Stimulated activated CD4-positive, alpha-beta T cell treated with anti-CD3 and anti-CD28 coated beads, Interleukin-2, amount 100 ng/mL, for 4 hours (primary cell): ENCODE data around the gene BHLHA15.
A peak's percentile ranks its signal among the peaks of the same experiment; 100 is the strongest.

Experiments used
- DNase-seq: peaks from one replicate; pipeline ENCODE4 v3.0.0-alpha.2; 2020; ENCODE audit warnings: low read depth

Gene BHLHA15

DNA sequence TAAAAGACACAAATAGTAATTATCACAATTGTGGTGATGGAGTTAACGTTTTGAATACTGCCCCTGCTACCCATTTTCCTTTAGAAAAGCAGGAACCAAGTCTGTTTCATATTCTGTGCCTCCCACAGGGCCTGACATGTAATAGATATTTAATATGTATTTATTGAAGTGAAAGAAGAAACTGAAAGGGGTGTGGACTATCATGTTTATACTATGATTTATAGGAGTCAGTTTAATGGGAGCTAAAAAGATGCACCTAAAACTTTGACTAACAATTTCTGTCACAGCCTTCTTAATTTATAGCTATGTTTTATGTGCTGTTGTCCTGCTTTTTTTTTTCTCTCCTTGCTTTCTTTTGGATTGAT is 24.1 kb upstream of the BHLHA15 start:
- DNase-seq, result no peak

DNA sequence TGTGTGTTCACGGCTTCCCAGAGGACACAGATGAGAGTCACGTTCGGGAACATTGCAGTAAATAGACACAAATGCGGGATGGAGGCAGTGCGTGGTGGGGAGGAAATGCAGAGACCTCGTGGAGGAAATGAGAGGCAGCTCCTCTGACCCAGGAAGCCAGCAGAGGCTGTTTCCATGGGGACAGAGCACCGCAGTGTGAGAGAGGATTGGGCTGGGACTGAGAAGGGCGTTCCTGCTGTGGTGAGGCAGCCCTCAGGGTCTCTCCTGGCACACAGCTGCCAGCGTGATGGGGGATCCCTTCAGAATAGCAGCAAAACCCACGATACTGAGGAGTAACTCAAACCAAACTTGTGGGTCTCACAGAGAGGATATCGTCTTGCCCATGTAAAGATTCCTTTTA is 21.7 kb upstream of the BHLHA15 start:
- no peak for DNase-seq

DNA sequence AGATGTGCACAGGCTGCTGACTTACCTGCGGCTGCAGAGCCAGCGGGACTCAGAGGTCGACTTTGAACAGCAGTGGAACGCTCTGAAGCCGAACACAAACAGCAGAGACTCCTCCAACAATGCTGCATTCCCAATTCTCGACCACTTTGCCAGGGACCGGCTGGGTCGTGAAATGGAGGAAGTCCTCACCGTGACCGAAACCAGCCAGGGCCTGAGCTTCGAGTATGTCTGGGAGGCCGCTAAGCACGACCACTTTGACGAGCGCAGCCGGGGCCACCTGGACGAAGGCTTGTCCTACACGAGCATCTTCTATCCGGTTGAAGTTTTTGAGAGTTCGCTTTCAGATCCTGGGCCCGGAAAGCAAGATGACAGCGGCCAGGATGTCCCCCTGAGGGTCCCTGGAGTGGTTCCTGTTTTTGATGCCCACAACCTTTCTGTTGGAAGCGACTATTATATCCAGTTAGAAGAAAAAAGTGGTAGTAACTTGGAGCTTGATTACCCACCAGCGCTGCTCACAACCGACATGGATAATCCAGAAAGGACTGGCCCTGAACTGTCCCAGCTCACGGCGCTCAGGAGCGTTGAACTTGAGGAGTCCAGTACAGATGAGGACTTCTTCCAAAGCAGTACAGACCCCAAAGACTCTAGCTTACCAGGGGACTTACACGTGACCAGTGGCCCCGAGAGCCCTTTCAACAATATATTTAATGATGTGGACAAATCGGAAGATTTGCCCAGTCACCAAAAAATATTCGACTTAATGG is 19.4 kb upstream of the BHLHA15 start:
- DNase-seq, result no peak

DNA sequence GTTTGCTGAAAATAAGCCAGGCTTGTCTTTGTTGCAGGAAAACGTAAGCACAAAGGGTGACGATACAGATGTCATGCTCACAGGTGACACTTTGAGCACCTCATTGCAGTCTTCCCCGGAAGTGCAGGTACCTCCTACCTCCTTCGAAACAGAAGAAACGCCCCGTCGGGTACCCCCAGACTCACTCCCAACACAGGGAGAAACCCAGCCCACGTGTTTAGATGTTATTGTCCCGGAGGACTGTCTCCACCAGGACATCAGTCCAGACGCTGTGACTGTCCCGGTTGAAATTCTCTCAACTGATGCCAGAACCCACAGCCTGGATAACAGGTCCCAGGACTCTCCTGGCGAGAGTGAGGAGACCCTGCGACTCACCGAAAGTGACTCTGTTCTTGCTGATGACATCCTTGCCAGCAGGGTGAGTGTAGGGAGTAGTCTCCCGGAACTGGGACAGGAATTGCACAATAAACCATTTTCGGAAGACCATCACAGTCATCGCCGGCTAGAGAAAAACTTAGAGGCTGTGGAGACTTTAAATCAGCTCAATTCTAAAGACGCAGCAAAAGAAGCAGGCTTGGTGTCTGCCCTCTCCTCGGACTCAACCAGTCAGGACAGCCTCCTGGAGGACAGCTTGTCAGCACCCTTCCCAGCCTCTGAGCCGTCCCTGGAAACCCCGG is 18.3 kb upstream of the BHLHA15 start:
- DNase-seq, result no peak

DNA sequence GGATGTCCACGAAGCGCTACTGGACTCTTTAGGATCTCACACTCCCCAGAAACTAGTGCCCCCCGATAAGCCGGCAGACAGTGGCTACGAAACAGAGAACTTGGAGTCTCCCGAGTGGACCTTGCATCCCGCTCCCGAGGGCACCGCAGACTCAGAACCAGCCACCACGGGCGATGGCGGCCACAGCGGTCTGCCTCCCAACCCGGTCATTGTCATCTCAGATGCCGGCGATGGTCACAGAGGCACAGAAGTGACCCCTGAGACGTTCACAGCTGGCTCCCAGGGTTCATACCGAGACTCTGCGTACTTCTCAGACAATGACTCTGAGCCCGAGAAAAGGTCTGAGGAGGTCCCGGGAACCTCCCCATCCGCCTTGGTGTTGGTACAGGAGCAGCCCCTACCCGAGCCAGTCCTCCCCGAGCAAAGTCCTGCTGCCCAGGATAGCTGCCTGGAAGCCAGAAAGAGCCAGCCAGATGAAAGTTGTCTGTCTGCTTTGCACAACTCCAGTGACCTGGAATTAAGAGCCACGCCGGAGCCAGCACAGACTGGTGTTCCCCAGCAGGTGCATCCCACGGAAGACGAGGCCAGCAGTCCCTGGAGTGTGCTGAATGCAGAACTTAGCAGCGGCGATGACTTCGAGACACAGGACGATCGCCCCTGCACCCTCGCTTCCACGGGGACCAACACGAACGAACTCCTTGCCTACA is 17.6 kb upstream of the BHLHA15 start:
- DNase-seq, result no peak

DNA sequence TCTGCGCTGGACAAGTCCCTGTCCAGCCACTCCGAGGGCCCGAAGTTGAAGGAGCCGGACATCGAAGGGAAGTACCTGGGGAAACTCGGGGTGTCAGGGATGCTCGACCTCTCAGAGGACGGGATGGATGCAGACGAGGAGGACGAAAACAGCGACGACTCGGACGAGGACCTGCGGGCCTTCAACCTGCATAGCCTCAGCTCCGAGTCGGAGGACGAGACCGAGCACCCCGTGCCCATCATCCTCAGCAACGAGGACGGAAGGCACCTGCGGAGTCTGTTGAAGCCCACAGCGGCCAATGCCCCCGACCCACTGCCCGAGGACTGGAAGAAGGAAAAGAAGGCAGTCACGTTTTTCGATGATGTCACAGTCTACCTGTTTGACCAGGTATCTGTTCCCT is 17.1 kb upstream of the BHLHA15 start:
- no peak for DNase-seq

DNA sequence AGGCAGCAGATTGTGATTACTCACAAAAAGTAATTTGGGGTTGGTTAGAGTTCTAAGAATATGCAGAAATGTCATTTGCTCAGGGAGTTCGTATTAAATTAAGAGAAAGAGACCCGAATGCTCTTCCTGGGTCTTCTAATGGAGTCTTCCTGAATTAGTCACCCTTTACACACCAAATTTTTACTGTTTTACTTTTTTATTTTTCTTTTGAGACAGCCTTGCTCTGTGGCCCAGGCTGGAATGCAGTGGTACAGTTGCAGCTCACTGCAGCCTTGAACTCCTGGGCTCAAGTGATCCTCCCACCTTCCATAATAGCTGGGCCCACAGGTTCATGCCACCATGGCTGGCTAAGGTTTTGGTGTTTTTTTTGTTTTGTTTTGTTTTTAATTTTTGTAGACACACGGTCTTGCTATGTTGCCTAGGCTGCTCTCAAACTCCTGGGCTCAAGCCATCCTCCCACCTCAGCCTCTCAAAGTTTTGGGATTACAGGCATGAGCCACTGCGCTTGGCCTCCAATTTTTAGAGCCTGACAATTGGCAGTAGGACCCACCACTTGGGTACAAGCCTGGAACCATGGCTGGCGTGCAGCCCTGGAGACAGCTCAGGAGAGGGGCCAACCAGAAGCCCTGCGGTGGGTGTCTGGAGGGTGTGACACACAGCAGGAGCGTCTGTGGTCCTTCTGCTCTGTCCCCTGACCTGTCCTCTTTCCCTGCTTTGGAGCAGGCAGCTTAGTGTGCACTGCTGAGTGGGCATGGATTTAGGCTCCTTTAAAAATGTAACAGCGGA is 16.4 kb upstream of the BHLHA15 start:
- DNase-seq, result no peak

DNA sequence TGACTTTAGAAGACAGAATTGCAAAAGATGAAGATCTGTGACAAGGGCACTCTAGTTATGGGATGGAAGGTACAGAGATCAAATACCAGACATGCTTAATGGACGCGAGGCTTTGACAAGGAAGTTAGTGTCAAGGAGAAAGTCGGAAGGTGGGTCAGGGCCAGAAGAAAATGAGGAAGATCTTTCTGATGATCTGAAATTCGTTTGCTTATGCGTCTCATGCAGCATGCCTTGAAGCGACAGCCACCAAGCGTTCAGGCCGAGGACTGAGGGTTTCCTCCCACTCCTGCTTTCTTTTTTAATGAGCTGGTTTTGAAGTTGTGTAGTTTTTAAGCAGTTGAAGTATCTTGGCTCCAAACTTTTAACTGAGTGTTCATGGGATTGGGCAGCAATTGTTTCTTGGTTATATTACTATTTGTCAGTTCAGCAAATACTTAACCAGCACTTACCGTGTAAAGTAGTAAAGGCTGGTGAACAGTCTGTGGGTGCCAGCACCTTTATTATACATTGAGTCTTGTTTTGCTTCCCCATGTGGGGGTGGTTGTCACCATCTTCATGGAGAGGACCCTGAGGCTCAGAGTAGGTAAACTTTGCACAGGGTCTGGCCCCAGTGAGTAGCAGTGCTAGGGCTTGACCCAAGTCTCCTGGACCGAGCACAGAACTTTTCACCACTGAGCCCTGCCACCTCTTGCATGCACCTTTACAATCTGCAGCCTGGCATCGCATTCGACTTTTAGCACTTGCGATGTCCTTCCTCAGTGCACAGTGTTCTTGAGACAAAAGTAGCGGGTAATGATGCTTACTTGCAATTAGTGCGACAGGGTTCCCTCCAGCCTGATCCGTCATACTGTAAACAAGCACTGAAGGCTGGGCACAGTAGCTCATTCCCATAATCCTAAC is 14.3 kb upstream of the BHLHA15 start:
- no peak for DNase-seq

DNA sequence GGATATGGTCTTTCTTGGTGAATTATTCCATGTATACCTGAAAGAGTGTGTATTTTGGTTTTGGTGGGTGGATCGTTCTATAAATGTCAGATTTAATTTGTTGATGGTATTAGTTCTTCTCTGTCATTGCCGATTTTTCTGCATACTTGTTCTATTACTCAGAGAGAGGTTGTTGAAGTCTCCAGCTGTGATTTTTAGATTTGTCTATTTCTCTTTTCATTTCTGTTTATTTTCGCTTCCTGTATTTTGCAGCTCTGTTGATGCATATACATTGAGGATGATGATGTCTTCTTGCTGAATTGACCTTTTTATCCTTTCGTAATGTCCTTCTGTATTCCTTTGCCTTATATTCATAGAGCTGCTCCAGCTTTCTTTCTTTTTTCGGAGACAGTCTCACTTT is 12.1 kb upstream of the BHLHA15 start:
- DNase-seq, result no peak

DNA sequence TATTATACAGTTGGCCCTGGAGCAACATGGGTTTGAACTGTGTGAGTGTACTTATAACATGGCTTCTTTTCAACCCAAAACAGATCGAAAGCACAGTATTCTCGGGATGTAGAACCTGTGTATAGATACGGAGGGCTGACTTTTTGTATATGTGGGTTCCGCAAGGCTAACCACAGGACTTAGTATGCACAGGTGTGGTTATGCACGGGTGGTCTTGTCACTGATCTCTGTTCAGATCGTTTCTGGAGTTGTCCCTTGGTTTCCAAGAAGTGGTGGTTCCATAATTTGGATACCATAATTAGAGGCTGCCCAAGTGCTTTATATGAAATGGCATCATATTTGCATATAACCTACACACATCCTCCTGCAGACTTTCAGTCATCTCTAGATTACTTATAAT is 10.9 kb upstream of the BHLHA15 start:
- no peak for DNase-seq

DNA sequence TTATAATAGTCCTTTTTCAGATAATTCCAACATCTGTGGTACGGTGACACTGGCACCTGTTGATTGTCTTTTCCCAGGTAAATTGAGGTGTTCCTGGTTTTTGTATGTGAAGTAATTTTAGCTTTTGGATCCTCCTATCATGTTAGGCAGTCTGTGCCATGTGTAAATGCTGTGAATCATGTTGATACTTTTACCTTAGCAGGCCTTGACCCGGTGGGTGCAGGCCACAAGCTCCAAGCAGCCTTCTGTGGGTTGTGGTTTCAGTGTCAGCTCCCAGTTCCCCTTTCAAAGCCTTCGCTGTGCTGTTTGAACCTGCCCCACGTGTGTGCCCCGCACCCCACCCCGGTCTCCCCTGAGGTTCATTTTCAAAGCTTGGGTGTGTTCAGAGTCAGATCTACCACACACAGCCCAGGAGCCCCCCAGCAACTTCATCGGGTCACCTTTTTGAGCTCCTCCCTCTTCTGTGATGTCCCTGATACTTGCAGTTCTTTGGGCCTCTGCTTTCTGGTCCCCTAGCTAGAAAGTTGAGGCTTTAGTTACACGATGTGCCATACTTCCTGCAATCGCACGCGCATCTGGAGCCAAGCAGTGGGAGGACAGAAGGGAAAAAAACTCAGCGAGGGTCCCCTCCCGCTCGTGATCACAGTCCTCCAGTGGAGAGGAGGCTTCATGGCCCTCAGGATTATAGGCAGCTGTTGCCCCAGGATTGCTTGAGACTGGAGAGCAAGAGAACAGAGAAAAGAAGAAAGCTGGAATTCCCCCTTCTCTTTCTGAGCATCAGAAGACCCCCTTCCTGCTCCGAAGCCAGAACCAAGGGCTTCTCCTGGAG is 8.7 kb upstream of the BHLHA15 start:
- peak; percentile 52 for DNase-seq

DNA sequence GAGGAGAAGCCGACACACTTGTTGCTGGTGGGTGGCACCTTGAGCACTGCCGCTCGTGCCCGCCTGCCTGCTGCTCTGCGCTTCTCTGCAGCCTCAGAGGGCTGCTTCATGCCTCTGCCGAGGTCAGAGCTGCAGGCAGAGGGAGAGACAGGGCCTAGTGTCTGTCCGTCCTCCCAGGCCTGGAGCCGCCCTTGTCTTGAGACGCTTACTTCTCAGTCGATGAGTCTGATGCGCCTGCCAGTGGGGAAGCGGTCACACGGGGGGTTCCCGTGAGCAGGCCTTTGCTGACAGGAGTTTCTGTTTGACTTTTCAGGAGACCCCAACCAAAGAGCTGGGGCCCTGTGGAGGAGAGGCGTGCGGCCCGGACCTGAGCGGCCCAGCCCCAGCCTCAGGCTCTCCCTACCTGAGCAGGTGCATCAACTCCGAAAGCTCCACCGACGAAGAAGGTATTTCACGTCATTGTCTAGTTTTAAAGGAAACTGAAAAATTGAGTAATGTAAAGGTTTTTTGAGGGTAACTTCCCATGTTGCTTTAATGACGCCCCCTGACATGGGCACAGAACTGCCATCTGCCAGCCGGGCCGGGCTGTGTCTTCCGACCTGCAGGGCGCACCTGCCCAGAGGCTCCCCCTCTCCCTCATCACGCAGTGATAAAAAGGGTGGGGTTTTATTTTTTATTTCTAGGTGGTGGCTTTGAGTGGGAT is 7.8 kb upstream of the BHLHA15 start:
- no peak for DNase-seq

DNA sequence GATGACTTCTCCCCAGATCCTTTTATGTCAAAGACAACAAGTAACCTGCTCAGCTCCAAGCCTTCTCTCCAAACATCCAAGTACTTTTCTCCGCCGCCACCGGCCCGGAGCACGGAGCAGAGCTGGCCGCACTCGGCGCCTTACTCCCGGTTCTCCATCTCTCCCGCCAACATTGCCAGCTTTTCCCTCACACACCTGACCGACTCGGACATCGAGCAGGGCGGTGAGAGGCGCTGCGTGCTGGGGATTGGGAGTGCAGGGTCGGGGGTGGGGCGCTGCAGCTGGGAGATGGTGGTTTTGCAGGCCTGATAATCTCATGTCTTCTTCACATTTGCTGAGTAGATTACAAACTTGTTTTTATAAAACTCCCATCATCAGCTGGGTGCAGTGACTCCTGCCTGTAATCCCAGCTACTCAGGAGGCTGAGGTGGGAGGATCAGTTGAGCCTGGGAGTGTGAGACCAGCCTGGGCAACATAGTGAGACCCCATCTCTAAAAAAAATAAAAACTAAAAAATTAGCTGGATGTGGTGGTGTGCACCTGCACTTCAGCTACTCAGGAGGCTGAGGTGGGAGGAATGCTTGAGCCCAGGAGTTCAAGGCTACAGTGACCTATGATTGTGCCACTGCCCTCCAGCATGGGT is 7.2 kb upstream of the BHLHA15 start:
- no peak for DNase-seq

DNA sequence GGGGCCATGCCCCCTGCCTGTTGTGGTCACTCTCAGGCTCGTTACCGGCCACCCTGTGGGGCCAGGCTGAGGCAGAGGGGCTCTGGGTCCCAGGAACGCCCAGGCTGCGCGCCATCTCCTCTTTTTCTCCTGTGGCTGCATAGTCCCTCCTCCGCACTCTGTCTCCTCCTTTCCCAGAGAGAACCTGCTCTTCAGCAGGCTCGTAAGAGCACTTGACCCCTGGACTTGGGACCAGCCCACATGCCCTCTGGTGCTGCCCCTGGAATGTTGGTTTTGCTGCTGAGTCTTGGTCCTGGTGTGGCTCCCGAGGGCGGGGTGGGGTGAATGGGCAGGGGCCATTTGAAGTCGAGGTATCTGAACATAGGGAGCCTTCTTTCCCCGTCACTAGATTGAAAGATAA is 6.6 kb upstream of the BHLHA15 start:
- no peak for DNase-seq

DNA sequence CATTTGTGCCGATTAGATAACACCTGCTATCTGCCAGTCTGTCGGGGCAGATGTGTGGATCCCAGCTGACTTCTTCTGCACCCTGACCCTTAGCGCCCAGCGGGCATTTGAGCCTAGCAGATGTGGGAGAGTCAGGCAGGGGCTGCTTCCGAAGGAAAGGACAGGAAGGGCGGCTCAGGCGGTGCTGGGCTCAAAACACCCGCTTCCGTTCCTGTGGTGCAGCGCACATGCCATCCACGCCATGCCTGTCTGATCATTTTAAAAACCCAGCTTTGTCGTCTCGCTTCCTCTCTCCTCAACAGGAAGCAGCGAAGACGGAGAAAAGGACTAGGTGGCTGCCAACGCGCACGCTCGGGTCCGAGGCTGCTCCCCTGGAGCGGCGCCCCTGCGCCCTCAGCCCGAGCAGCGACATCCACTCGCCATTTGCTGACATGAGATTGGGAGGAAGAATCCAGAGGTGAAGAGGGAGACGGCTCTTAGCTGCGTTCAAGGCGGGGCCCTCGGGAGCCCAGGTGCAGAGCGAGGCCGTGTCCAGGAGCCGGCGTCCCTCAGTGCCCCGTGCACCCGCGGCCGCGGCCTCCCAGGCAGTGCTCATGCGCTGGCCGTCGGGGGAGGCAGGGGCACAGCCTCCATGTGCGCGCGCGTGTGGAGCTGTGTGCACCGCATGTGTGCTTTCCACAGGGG is 5.9 kb upstream of the BHLHA15 start:
- no peak for DNase-seq

DNA sequence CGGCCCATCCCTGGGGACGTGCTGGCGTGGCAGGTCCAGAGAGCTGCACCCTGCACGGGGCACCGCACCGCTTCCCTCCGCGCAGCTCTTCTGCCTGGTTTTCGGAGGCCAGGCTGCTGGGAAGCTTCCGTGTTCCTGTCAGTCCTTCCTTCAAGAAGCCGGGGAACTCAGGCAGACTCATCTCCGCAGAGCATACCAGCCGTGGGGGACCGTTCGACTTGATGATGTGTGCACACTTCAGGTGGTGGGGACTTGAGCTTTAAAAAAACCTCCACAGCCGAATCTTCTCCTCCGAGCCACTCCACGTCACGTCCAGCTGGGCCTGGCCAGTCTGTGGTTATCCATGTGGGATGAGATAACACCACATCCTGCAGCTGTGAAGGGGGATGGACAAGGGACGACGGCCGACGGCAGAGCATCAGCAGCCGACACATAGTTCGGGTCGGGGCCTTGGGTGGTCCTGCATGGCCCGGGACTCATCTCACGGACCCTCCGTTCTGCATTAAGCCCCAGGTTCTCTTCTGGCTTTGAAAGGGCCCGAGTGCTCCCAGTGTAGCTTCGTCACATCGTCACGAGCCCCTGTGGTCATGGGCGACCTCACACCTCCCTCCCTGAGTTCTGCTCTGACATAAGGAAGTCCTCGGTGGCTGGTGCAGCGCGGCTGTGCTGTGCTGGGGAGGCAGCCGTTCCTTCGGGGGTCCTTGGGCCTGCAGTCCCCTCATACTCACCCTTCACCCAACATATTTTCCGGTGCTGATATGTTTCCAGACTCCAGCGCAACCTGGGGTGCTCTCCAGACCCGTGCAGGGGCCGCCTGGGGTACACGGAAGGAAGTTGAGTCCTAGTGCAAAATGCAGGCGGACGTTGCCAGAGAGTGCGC is 4.5 kb upstream of the BHLHA15 start:
- no peak for DNase-seq

DNA sequence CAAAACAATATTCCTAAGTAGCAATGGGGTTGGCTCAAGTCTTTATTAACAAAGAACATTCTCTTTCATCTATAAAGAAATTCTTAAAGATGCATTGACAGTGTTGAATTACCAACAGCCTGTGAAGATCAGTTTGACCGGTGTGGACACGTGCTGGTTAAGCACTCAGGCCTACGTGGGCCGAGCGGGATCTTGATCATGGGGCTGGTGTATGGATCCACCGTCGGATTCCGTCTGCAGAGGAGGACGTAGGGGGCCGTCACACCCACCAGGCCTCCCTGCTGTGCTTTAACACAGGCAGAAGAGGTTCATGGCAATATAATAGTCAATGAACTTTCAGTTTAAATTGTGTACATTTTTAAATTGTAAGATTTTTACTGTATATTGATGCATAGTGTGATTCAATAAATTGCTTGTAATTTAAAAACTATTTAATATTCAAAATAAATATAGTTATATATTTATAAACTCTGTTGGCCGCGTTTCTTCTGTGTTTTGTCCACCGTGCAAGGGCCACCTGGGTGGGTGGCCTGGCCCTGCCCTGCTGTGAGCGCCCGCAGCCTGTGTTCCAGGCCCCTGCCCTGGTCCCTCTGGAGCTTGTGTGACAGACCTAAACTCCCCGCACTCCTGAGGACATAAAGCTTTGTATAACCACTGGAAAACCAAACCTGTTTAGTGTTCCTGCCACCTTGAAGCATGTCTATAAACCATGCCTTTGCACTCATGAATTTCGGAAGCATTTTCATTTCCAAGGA is 1.9 kb upstream of the BHLHA15 start:
- DNase-seq, result no peak
